Activated naive CD4-positive, alpha-beta T cell treated with anti-CD3 and anti-CD28 coated beads for 36 hours (primary cell): ENCODE data around the gene FOXO6. TPM values are rescaled to one million over a fixed set of nuclear protein-coding genes. Genes with fewer than 3 reads are reported as not detected.
A peak's percentile ranks its signal among the peaks of the same experiment; 100 is the strongest.

ENCODE experiments used
- CTCF ChIA-PET: fragments of 350-600 bp; sonication (Branson Sonifier 250); formaldehyde crosslinking; loops from one replicate; lab custom pipeline; 2021; ENCODE audit warnings: antibody characterized with exemption; lab: Charles Lee
- DNase-seq: peaks from one replicate; pipeline ENCODE4 v3.0.0-alpha.2; 2020
- H3K27ac Mint-ChIP-seq: one replicate; pipeline ENCODE4 v1.8.0; 2021; ENCODE audit warnings: mild to moderate bottlenecking, mixed read lengths
- H3K27me3 Mint-ChIP-seq: one replicate; pipeline ENCODE4 v1.8.0; 2021; ENCODE audit warnings: low read depth, mixed read lengths
- H3K36me3 Mint-ChIP-seq: one replicate; pipeline ENCODE4 v1.8.0; 2021; ENCODE audit warnings: low read depth, mixed read lengths
- H3K4me1 Mint-ChIP-seq: one replicate; pipeline ENCODE4 v1.8.0; 2021; ENCODE audit warnings: low read depth, mixed read lengths
- H3K4me3 Mint-ChIP-seq: one replicate; pipeline ENCODE4 v1.8.0; 2021; ENCODE audit warnings: mild to moderate bottlenecking, moderate library complexity, mixed read lengths
- H3K9me3 Mint-ChIP-seq: one replicate; pipeline ENCODE4 v1.8.0; 2021; ENCODE audit warnings: mixed read lengths
- intact Hi-C: fragments of 100-400 bp; cut with micrococcal nuclease; formaldehyde crosslinking; loops from one replicate; pipeline ENCODE4 v1.15.1; 2023
- total RNA-seq, 2 experiments: library from RNA; stranded (reverse); gene quantifications; one replicate each; pipeline ENCODE4 v1.2.3, GENCODE V29; 2021

Gene FOXO6
- under 1 TPM in 1 of 2 experiments, not detected in 1; 0.15 TPM for total RNA-seq

GRCh38 chr1:41360786-41361494 lies at the start of gene FOXO6:
Gene FOXO6, plus strand, starts transcription at chr1:41361434.
- peaks cover 13% of the 10 kb centered on the region for H3K4me1 Mint-ChIP-seq
- H3K27me3 Mint-ChIP-seq, result peaks cover 32% of the 10 kb centered on the region
- DNase-seq, result peak; percentile 95
- H3K4me3 Mint-ChIP-seq, result peak within 1 kb of the TSS; percentile 64
- H3K9me3 Mint-ChIP-seq, result no peaks in the 10 kb centered on the region
- H3K36me3 Mint-ChIP-seq, result no peaks in the 10 kb centered on the region
- intact Hi-C loops, result loop anchor here (5.0 kb wide), 1 partner anchor 56 kb away; no protein-coding TSS in a partner anchor
- H3K27ac Mint-ChIP-seq, result no peak within 1 kb of the TSS
- CTCF ChIA-PET, result interaction anchor here (0.6 to 1.6 kb wide), 2 partner anchors 79 to 1684 kb away, joined by 3 to 4 read pairs; no protein-coding TSS in a partner anchor

DNA sequence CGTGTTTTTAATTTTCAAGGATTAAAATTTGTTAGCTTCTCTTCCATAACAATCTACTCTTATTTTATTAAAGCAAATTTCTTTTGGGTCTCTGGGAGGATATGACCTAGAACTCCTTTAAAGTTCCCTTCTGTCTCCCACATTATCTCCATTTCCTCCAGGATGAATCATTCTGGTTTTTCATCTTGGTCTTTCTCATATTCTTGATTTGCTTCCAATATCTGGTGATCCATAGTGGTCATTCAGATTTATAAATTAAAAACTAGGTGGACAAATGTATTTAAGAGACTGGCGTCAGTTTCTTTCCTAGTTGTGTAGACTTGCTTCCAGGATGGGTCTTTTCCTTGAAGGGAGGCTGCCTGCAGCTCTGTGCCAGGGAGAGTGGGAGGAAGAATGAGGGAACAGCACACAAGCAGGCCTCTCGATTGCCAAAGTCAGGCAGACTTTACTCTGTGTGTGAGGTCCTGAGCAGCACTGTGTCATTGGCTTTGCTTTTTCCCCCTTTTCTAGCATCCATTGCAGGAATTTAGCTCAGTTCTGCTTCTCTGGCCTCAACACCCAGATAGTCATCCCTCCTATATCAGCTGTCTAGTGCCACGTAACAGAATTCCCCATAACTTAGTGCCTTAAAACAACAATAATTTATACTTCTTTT lies 48.1 kb upstream of the FOXO6 start:
- DNase-seq, result no peak
- Mint-ChIP-seq H3K27ac (no peak overlapping the region), H3K36me3 (no peaks in the 10 kb centered on the region), H3K27me3 (no peaks in the 10 kb centered on the region), H3K9me3 (peaks cover 1% of the 10 kb centered on the region), H3K4me3 (no peak overlapping the region), H3K4me1 (no peaks in the 10 kb centered on the region)
- intact Hi-C loops, result no loop called here
- CTCF ChIA-PET, result interaction anchor here (0.6 to 1.4 kb wide), 3 partner anchors 44 to 107 kb away, joined by 3 to 4 read pairs (median 4); no protein-coding TSS in a partner anchor

DNA sequence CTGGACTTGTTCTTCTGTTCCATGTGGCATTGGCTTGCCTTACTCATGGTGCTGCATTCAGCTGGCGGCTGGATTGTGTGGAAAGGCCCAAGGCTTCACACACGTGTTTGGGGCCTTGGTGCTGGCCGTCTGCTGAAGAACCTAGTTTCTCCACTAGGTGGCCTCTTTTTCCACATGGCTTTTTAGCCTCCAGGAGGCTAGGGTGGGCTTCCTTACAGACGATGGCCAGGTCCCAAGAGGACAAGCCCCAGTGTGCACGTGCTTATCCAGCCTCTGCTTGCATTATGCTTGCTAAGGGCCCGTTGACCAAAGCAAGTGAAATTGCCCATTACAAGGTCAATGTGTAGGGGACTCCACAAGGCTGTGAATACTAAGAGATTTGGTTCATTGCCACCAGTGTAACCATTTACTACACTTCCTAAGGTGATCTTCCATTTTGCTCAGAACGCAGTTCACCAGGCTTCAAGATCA lies 47.5 kb upstream of the FOXO6 start:
- Mint-ChIP-seq H3K9me3 (no peaks in the 10 kb centered on the region), H3K27ac (no peak overlapping the region), H3K36me3 (no peaks in the 10 kb centered on the region), H3K4me1 (no peaks in the 10 kb centered on the region), H3K27me3 (no peaks in the 10 kb centered on the region), H3K4me3 (no peak overlapping the region)
- intact Hi-C loops, result no loop called here
- CTCF ChIA-PET, result interaction anchor here (1.1 to 1.6 kb wide), 3 partner anchors 57 to 106 kb away, joined by 3 to 4 read pairs (median 4); no protein-coding TSS in a partner anchor
- DNase-seq, result peak; percentile 13

DNA sequence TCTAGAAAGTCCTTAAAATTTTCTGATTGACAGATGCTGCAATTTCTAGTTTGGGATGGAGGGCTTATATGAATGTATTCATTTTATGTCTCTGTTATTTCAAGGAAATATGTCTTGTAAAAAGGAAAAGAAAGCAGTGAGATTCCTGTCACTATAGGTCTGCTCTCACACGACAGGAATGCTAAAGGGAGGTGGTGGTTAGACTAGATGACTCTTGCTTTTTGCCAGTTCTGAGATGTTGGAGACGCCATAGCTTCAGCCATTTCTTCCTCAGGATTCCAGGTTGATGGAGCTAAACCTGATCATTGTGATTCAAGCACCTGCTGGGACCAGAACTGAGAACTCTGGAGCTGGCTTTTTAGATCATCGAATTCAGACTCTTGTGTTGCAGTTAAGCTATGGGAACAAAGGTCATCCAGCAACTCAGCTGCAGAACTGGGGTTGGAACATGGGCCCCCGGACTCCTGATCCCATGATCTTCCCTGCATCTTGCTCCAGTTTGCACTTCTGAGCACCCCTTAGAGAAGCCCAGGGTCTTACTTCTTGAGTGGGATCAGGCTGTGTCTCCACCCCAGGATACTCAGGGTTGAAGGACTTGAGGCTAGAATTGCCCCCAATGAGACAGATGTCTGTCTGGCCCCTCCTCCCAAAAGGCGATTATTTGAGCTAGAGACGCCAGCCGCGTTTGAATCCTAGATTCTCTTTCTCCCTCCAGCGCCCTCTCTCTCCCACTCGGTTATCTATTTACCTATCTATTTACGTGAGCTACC lies 46.7 kb upstream of the FOXO6 start:
- no peak overlapping the region for H3K27ac Mint-ChIP-seq
- no peak overlapping the region for H3K4me3 Mint-ChIP-seq
- DNase-seq, result no peak
- no peaks in the 10 kb centered on the region for H3K27me3 Mint-ChIP-seq
- H3K9me3 Mint-ChIP-seq, result no peaks in the 10 kb centered on the region
- no peaks in the 10 kb centered on the region for H3K4me1 Mint-ChIP-seq
- H3K36me3 Mint-ChIP-seq, result no peaks in the 10 kb centered on the region
- intact Hi-C loops, result no loop called here
- CTCF ChIA-PET, result interaction anchor here (0.6 to 1.6 kb wide), 7 partner anchors 14 to 131 kb away, joined by 3 to 6 read pairs (median 4); no protein-coding TSS in a partner anchor

DNA sequence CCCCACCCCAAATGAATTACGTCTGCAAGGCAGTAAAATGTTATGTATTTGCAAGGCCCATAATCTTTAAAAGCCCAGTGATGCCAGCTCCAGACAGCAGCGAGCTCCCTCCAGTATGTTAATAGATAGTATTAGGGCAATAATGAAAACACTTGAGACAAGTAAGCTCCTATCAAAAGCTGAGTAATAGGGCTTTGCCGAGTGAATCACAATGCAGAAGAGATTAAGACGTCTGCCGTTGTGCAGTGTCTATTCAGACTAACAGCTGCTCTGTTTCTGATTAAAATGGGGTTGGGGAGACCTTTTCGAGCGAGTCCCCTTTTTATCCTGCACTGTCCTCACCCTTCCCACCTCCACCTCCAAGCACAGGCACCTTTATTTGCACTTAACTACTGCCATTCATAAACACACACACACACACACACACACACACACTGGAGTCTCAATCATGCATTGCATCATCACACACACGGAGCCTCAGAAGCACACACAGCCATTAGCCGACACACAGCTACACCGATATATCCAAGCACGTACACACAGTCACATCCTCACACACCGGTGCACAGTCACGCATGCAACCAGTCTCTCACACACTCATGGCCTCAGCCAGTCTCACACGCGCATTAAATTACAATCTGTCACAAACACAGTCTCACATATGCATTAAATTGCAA lies 46.0 kb upstream of the FOXO6 start:
- no peak overlapping the region for H3K4me3 Mint-ChIP-seq
- no peaks in the 10 kb centered on the region for H3K9me3 Mint-ChIP-seq
- CTCF ChIA-PET, result interaction anchor here (0.6 to 1.6 kb wide), 6 partner anchors 13 to 131 kb away, joined by 3 to 6 read pairs (median 4); no protein-coding TSS in a partner anchor
- no peaks in the 10 kb centered on the region for H3K36me3 Mint-ChIP-seq
- intact Hi-C loops, result no loop called here
- H3K4me1 Mint-ChIP-seq, result no peaks in the 10 kb centered on the region
- H3K27ac Mint-ChIP-seq, result no peak overlapping the region
- no peak for DNase-seq
- no peaks in the 10 kb centered on the region for H3K27me3 Mint-ChIP-seq

DNA sequence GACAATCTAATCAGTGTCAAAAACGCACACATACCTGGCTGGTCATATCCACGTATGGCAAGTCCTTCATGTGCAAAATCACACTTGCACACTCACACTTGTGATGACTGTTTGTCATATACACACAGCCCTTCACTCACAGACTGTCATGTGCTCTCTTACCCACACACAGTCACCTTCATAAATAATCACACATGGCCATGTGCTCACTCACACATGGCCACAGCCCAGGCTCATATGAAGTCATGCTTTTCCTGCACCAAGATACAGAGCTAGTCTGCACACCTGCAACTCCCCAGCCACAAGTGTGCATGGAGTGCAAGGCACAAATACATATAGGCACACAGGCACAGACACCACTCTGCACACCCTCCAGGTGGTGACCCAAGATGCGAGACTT lies 45.4 kb upstream of the FOXO6 start:
- no peak for DNase-seq
- H3K36me3 Mint-ChIP-seq, result no peaks in the 10 kb centered on the region

DNA sequence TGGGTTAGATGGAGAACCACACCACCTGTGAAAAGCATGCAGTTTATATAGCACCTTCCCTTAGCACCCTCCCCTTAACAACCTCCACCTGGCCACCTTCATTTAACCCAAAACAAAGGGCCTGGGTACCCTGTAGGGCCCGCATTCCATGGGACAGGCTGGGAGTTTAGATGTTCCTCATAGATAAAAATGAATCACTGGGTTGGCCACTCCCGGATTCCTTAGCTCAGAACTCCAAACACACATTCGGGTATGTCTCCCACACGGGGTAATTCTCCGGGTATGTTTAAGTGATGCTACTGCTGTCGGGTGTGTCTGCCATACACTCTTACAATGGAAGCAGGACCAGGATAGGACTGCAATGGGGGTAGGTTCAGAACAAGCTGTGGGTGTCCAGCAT lies 43.9 kb upstream of the FOXO6 start:
- Mint-ChIP-seq H3K27ac (no peak overlapping the region), H3K4me3 (no peak overlapping the region), H3K9me3 (no peaks in the 10 kb centered on the region), H3K27me3 (no peaks in the 10 kb centered on the region), H3K4me1 (no peaks in the 10 kb centered on the region), H3K36me3 (no peaks in the 10 kb centered on the region)
- CTCF ChIA-PET, result interaction anchor here (0.8 to 1.2 kb wide), 2 partner anchors 35 to 48 kb away, joined by 3 to 4 read pairs; no protein-coding TSS in a partner anchor
- intact Hi-C loops, result no loop called here
- DNase-seq, result no peak

More for the DNA sequence above, 45.4 kb upstream of the FOXO6 start:
- no peak overlapping the region for H3K27ac Mint-ChIP-seq
- intact Hi-C loops, result no loop called here
- H3K4me1 Mint-ChIP-seq, result no peaks in the 10 kb centered on the region
- CTCF ChIA-PET, result no interaction called here
- H3K9me3 Mint-ChIP-seq, result no peaks in the 10 kb centered on the region
- H3K27me3 Mint-ChIP-seq, result no peaks in the 10 kb centered on the region
- H3K4me3 Mint-ChIP-seq, result no peak overlapping the region

DNA sequence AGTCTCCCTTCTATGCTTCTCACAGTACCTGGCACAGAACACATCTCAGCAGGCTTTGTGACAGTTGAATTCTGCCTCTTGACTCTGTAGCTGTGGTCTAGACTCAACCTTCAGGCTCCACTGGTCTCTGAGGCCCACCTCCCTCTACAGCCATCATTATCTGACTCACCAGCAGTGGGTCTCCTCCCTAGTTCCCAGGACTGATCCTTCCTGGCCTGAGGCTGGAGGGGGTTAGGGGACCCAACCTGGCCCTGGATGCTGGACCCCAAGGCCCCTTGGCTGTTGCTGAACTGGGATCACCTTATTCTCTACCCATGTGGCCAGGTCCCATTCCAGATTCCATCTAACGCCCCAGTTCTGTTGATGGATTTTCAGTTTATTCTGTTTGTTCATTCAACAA lies 43.1 kb upstream of the FOXO6 start:
- no peak for DNase-seq
- intact Hi-C loops, result no loop called here
- H3K27ac Mint-ChIP-seq, result no peak overlapping the region
- no peaks in the 10 kb centered on the region for H3K4me1 Mint-ChIP-seq
- CTCF ChIA-PET, result interaction anchor here (0.8 to 1.2 kb wide), 2 partner anchors 36 to 49 kb away, joined by 3 to 4 read pairs; no protein-coding TSS in a partner anchor
- H3K9me3 Mint-ChIP-seq, result no peaks in the 10 kb centered on the region
- no peak overlapping the region for H3K4me3 Mint-ChIP-seq
- no peaks in the 10 kb centered on the region for H3K27me3 Mint-ChIP-seq
- H3K36me3 Mint-ChIP-seq, result no peaks in the 10 kb centered on the region

DNA sequence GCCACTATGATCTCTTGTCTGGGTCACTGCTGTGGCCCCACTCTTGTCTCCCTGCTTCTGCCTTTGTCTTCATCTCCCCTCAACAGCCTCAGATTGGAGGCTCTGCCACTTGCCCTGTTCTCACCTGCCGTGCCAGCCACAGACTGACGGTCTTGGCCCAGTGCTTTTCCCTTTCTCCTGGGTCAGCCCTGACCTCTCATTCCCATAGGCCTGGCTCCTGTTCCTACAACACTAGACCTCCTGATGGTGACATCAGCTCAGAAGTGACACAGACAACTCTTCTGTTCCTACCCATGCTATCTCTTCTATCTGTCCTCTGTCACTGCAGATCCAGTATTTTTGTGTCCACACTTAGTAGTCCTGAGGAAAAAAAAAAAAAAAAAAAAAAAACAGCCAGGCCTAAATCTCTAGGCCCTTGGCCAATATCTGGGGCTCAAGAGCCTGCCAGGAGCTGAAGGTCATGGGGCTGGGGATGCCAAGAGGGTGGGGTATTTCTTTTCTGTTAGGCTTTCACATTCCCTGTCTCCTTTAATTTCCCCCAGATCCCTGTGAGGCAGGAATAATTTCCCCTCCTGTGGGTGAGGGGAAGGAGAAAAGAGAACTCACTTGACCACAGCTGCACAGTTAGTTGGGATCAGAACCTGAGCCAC lies 42.0 kb upstream of the FOXO6 start:
- H3K4me3 Mint-ChIP-seq, result no peak overlapping the region
- H3K27ac Mint-ChIP-seq, result no peak overlapping the region
- no peaks in the 10 kb centered on the region for H3K9me3 Mint-ChIP-seq
- CTCF ChIA-PET, result no interaction called here
- H3K27me3 Mint-ChIP-seq, result no peaks in the 10 kb centered on the region
- no peak for DNase-seq
- H3K36me3 Mint-ChIP-seq, result no peaks in the 10 kb centered on the region
- intact Hi-C loops, result no loop called here
- H3K4me1 Mint-ChIP-seq, result no peaks in the 10 kb centered on the region

GRCh38 chr1:41319807-41320711 lies 41.2 kb upstream of the FOXO6 start:
- Mint-ChIP-seq H3K4me3 (no peak overlapping the region), H3K9me3 (no peaks in the 10 kb centered on the region), H3K27ac (no peak overlapping the region), H3K27me3 (peaks cover 2% of the 10 kb centered on the region), H3K4me1 (no peaks in the 10 kb centered on the region), H3K36me3 (no peaks in the 10 kb centered on the region)
- intact Hi-C loops, result loop anchor here (5.0 kb wide), 1 partner anchor 112 kb away; no protein-coding TSS in a partner anchor
- CTCF ChIA-PET, result no interaction called here
- DNase-seq, result no peak
